ENCODE measurements around the gene PGPEP1.

DNA sequence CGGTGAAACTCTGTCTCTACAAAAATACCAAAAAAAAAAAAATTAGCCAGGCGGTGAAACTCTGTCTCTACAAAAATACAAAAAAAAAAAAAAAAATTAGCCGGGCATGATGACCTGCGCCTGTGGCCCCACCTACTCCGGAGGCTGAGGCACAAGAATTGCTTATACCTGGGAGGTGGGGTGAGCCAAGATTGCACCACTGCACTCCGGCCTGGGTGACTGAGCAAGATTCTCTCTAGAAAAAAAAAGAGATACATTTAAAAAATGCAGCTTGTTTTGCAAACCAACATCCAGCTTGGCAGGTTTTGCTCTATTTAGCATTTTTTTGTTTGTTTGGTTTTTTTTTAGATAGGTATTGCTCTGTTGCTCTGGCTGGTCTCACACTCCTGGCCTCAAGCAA, 6.7 kb upstream of the PGPEP1 start:
- TF ChIP-seq POLR2AphosphoS5 (IDR thresholded peaks at IDR 0.05; ENCODE audit: low read depth, low read length) (no peak), SIN3A (IDR thresholded peaks at IDR 0.05; ENCODE audit: borderline replicate concordance, insufficient read depth, low read length) (no peak), TAF1 (IDR thresholded peaks at IDR 0.05; ENCODE audit: borderline replicate concordance, insufficient read depth, low read length) (no peak), FOXP2 (optimal IDR thresholded peaks at IDR 0.05; ENCODE audit: borderline replicate concordance, extremely low read depth, extremely low read length, insufficient read depth) (no peak)
- TF ChIP-seq, protein P1, sequence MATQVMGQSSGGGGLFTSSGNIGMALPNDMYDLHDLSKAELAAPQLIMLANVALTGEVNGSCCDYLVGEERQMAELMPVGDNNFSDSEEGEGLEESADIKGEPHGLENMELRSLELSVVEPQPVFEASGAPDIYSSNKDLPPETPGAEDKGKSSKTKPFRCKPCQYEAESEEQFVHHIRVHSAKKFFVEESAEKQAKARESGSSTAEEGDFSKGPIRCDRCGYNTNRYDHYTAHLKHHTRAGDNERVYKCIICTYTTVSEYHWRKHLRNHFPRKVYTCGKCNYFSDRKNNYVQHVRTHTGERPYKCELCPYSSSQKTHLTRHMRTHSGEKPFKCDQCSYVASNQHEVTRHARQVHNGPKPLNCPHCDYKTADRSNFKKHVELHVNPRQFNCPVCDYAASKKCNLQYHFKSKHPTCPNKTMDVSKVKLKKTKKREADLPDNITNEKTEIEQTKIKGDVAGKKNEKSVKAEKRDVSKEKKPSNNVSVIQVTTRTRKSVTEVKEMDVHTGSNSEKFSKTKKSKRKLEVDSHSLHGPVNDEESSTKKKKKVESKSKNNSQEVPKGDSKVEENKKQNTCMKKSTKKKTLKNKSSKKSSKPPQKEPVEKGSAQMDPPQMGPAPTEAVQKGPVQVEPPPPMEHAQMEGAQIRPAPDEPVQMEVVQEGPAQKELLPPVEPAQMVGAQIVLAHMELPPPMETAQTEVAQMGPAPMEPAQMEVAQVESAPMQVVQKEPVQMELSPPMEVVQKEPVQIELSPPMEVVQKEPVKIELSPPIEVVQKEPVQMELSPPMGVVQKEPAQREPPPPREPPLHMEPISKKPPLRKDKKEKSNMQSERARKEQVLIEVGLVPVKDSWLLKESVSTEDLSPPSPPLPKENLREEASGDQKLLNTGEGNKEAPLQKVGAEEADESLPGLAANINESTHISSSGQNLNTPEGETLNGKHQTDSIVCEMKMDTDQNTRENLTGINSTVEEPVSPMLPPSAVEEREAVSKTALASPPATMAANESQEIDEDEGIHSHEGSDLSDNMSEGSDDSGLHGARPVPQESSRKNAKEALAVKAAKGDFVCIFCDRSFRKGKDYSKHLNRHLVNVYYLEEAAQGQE (IDR thresholded peaks at IDR 0.05; ENCODE audit: insufficient read depth in 1 of 2, low read depth in 2 of 2, low read length in 2 of 2), result no peak

Data from PFSK-1 (cell line).